ENCODE measurements around the gene PRKN.
A peak's percentile ranks its signal among the peaks of the same experiment; 100 is the strongest.

PRKN gene

DNA sequence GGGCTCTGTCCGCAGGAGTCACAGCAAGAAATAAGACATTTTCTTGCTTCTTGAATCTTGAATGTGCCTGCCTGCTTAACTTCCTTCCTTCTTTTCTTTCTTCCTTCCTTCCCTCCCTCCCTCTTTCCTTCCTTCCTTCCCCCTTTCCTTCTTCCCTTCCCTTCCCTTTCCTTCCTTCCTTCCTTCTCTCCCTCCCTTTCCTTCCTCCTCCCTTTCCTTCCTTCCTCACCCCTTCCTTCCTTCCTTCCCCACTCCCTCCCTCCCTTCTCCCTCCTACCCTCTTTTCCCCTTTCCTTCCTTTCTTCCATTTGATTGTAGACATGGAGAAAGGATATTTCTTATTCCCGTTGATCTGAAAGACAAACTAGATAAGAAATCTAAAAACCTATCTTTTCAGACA is 1016.9 kb downstream of the PRKN start:
- TF ChIP-seq POLR2A (IDR thresholded peaks at IDR 0.05; ENCODE audit: low read length) = no peak
- TF ChIP-seq GATA1 (IDR thresholded peaks at IDR 0.05; ENCODE audit: low read depth, low read length) = no peak
- DNase-seq = no peak

GRCh38 chr6:161701056-161701455 is 1026.5 kb downstream of the PRKN start:
- no peak for DNase-seq
- TF ChIP-seq POLR2A (IDR thresholded peaks at IDR 0.05; ENCODE audit: low read length) (no peak), GATA1 (IDR thresholded peaks at IDR 0.05; ENCODE audit: low read depth, low read length) (no peak)

- no peak for TF ChIP-seq GATA1 (IDR thresholded peaks at IDR 0.05; ENCODE audit: low read depth, low read length)
- no peak for TF ChIP-seq POLR2A (IDR thresholded peaks at IDR 0.05; ENCODE audit: low read length)
- DNase-seq = no peak
Observed at GRCh38 chr6:161696801-161697200, 1030.8 kb downstream of the PRKN start.

DNA sequence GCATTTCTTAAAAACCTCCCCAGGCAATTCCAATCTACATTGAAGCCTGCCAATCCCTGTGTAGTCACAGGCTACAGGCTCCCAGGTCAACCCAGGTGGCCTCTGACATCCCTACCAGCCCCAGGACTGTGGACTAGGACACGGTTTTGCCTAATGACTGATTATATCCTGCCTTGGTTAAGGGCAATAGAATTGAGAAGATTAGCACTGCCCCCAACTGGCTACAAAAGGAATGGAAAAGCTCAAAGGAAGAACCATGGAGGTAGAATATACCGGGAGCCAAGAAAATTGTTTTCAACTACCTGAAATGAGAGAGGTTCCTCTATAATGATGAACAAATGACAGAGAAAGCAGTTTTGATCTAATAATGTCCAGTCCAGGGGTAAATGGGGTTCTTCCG is 1032.6 kb downstream of the PRKN start:
- TF ChIP-seq GATA1 (IDR thresholded peaks at IDR 0.05; ENCODE audit: low read depth, low read length) (no peak), POLR2A (IDR thresholded peaks at IDR 0.05; ENCODE audit: low read length) (no peak)
- peak; percentile 6 to 17 for DNase-seq

DNA sequence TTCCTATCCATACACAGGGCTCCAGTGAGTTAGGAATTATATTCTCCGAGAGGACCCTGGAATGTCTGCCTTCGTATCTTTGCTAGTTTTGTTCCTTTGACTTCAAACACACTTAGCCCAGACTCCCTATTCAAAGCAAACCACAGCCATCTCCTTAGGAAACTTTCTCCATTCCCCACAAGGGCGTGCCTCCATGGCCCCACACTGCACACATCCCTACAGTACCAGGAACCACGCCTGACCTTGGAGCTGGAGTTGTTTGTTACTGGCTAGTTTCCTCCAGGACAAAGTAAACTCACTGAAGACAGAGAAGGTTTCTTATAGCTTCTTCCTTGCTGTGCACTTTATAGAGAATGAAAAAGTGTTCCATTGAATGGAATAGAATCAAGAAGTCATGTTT is 1040.9 kb downstream of the PRKN start:
- no peak for TF ChIP-seq GATA1 (IDR thresholded peaks at IDR 0.05; ENCODE audit: low read depth, low read length)
- no peak for TF ChIP-seq POLR2A (IDR thresholded peaks at IDR 0.05; ENCODE audit: low read length)
- DNase-seq = no peak

GRCh38 chr6:161684731-161685475 is 1042.7 kb downstream of the PRKN start:
- DNase-seq = no peak
- TF ChIP-seq GATA1 (IDR thresholded peaks at IDR 0.05; ENCODE audit: low read depth, low read length) = no peak
- no peak for TF ChIP-seq POLR2A (IDR thresholded peaks at IDR 0.05; ENCODE audit: low read length)

DNA sequence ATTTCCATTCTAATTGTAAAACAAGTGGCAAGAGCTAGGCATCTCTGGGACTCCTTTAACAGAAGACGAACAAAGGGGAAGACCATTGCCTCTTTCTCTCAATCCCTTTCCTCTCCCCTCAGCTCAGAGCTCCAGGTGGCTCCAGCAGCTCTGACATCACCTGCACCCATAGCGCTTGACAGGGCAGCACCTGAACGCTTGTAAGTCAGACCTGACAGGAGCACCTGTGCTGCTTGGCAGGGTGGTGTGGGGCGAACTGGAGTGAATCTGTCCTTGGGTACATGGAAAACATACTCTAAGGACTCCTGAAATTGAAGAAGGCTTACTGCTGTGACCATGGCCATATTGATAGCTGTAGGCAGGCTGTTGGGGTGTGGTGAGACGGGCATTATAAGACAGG is 1044.2 kb downstream of the PRKN start:
- TF ChIP-seq POLR2A (IDR thresholded peaks at IDR 0.05; ENCODE audit: low read length) (no peak), GATA1 (IDR thresholded peaks at IDR 0.05; ENCODE audit: low read depth, low read length) (no peak)
- DNase-seq = no peak

- TF ChIP-seq GATA1 (IDR thresholded peaks at IDR 0.05; ENCODE audit: low read depth, low read length) = no peak
- TF ChIP-seq POLR2A (IDR thresholded peaks at IDR 0.05; ENCODE audit: low read length) = no peak
- no peak for DNase-seq
Observed at GRCh38 chr6:161682982-161683381, 1044.6 kb downstream of the PRKN start.

GRCh38 chr6:161679980-161680538 is 1047.5 kb downstream of the PRKN start:
- TF ChIP-seq POLR2A (IDR thresholded peaks at IDR 0.05; ENCODE audit: low read length) = no peak
- no peak for TF ChIP-seq GATA1 (IDR thresholded peaks at IDR 0.05; ENCODE audit: low read depth, low read length)
- no peak for DNase-seq

- DNase-seq = no peak
- TF ChIP-seq POLR2A (IDR thresholded peaks at IDR 0.05; ENCODE audit: low read length) (no peak), GATA1 (IDR thresholded peaks at IDR 0.05; ENCODE audit: low read depth, low read length) (no peak)
Observed at GRCh38 chr6:161677188-161677587, 1050.4 kb downstream of the PRKN start.

DNA sequence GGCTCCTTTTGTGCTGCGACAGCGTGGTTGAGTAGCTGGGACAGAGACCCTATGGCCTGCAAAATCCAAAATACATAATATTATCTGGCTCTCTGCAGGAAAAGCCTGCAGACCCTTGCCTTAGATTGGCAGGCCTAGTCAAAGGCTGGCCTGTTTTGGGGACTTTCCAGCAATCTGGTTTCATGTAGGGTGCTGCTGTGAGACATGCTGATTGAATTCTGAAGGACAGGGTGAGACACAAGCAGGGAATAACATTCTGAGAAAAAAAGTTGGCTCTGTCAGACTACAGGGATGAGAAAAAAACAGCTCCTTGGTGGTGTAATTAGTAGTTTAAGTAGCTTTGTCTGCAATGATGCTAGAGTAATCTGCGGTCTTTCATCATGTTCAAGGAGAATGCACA is 1051.0 kb downstream of the PRKN start:
- no peak for DNase-seq
- no peak for TF ChIP-seq POLR2A (IDR thresholded peaks at IDR 0.05; ENCODE audit: low read length)
- TF ChIP-seq GATA1 (IDR thresholded peaks at IDR 0.05; ENCODE audit: low read depth, low read length) = no peak

GRCh38 chr6:161674930-161675682 is 1052.5 kb downstream of the PRKN start:
- TF ChIP-seq POLR2A (IDR thresholded peaks at IDR 0.05; ENCODE audit: low read length) (no peak), GATA1 (IDR thresholded peaks at IDR 0.05; ENCODE audit: low read depth, low read length) (no peak)

GRCh38 chr6:161673026-161673425 is 1054.5 kb downstream of the PRKN start:
- no peak for DNase-seq
- TF ChIP-seq GATA1 (IDR thresholded peaks at IDR 0.05; ENCODE audit: low read depth, low read length) (no peak), POLR2A (IDR thresholded peaks at IDR 0.05; ENCODE audit: low read length) (no peak)

More at GRCh38 chr6:161674930-161675682, 1052.5 kb downstream of the PRKN start:
- no peak for DNase-seq

GRCh38 chr6:161671117-161671516 is 1056.4 kb downstream of the PRKN start:
- no peak for DNase-seq
- no peak for TF ChIP-seq POLR2A (IDR thresholded peaks at IDR 0.05; ENCODE audit: low read length)
- TF ChIP-seq GATA1 (IDR thresholded peaks at IDR 0.05; ENCODE audit: low read depth, low read length) = no peak
